HG03045 (cell line): ENCODE data around the gene F5.

ENCODE experiments used
- ATAC-seq: cut with Tn5 transposase; IDR thresholded peaks from one replicate; pipeline ENCODE4 v1.9.1; 2021; ENCODE audit warnings: mild to moderate bottlenecking, moderate library complexity; ENCODE audit not compliant: unreplicated experiment

The F5 gene

GRCh38 chr1:169484101-169484500 lies 102.2 kb downstream of the F5 start:
- no peak for ATAC-seq

- ATAC-seq: no peak
Measured at GRCh38 chr1:169483500-169483966, 102.7 kb downstream of the F5 start.

- no peak for ATAC-seq
Measured at GRCh38 chr1:169479363-169480066, 106.8 kb downstream of the F5 start.

GRCh38 chr1:169478094-169478672 lies 108.1 kb downstream of the F5 start:
- no peak for ATAC-seq

DNA sequence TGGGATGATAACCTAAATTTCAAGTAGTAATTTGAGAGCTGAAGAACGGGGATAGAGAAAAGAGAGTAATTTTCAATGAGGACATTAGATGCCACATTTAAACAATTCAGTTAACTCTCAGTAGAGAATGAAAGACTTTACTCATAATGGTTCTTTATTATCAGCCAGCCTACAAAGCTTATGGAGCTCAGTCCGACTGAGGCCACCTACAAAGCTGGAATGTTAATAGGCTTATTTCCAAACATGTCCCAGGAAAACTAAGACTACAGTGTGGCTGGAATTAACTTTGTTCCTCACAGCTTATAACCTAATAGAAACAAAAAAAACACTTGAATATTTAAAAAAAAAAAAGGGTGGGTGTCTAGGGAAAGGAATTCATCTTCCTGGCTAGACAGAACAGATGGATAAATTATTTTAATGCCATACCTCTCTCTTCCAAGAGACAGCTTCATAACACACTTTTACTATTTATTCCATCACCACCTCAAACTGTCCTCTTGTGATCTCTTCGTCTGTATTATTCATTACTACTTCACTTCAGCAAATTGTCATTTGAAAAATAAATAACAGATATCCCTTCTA lies 110.4 kb downstream of the F5 start:
- ATAC-seq: no peak

DNA sequence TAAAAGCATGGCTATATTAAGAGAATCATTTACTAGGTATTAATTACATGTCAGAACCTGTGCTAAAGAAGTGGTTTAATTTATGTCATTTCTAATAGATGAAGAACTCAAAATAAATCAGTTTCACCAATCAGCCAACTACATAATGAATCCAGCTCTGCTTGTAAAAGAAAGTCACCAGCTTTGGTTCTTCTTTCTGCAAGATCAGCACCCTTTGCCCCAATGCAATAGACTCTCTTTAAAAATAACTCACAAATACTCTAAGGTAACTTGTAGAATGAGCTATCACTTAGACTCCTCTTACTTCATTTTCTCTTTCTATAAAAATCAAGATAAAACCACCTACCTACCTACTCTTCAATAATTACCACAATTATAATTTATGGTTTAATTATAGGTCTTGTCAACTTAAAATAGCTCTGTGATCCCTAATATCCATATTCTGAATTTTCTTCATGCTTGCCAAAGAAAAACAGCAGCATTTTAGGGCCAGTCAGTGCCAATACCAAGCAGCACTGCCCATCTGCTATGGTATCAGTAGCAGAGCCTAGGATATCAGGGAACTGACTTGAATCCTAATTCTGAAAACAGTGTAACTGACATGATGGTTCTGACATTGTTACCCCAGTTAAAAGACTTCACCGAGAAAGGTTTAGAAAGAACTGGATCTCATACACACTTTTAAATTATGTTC lies 111.8 kb downstream of the F5 start:
- no peak for ATAC-seq

DNA sequence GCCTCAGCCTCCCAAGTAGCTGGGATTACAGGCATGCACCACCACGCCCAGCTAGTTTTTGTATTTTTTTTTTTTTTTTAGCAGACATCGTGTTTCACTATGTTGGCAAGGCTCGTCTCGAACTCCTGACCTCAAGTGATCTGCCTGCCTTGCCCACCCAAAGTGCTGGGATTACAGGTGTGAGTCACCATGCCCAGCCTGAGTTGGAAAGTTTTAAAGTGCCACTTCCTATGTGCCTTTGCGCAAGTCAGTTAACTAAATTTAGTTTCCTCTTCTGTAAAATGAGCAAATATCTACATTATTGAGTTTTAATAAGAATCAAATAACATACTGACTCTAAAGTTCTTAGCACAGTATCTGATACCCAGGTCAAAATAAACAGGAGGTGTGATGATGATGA lies 112.9 kb downstream of the F5 start:
- no peak for ATAC-seq

- no peak for ATAC-seq
Measured at GRCh38 chr1:169472738-169473137, 113.5 kb downstream of the F5 start.

GRCh38 chr1:169468982-169469381 lies 117.3 kb downstream of the F5 start:
- ATAC-seq: no peak

GRCh38 chr1:169466259-169467230 lies 119.7 kb downstream of the F5 start:
- ATAC-seq: no peak

GRCh38 chr1:169465281-169465680 lies 121.0 kb downstream of the F5 start:
- no peak for ATAC-seq
